Measurements from ENCODE around the gene CALML6.

The CALML6 gene

DNA sequence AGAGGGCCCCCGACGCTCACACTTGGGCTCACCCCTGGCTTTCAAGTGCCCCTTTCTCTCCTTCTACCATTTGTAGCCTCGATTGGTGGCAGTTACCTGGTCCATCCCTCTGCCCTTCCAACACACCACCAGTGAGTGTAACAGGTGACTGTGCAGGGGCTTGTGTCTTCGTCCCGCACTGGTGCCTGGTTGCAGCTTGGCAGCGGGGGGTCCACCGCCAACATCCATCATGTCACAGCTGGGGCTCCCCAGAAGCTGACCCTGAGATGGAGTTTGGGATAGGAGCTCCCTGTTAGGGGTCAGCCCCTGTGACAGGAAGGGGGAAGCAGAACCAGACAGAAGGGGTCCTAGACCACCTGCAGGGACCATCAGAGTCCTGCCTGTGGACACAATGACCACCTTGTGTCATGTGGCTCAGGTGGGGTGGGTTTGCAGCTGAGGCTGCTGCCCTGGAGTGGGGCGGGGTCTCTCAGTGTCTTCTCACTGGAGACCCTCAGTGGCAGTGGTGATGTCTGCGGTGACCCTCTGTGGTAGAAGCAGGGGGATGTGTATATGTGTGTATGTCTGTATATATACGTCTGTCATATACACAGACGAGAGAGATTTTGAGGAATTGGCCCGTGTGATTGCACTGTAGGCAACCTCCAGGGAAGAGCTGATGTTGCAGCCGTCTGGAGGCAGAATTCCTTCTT is 3.6 kb upstream of the CALML6 start:
- no peak for DNase-seq (ENCODE audit: low spot score)

DNA sequence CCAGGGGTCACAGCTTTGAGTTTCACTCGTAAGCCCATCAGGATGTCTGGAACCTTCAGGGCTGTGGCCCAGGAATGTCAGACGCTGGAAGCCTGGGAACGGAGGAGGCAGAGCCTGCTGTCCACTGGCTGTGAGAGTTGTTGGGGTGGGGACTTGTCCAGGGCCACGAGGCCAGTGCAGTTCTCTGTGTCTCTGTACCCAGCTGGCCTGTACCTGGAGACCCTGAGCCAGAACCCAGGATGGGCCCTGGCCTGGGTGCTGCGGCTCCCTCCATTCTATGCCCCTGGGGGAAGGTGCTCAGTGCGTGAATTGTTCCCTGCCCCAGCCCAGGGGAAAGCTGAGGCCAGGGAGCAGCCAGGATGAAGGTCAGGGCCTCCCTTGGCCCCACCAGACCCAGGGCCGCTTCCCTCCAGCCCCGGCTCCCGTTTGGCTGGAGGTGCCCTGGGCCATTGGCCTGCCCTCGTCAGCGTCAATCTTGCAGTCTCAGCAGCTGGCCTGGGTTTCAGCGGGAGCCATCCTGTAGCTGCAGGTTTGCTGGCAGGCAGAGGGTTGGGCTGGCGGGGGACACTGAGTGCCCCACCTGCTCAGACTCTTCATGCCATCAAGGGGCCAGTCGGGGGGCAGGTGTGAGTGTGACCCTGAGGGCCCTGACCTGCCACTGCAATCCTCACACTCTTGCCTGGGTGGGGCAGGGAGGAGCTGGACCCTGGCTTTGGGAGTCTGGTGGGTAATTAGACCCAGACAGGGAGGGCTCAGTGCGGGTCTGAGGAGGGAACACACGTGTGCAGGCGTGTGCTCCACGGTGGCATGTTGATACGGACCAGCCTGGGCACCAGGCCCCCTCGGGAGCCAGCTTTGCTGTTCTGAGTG is 724 bp upstream of the CALML6 start:
- no peak for DNase-seq (ENCODE audit: low spot score)

DNA sequence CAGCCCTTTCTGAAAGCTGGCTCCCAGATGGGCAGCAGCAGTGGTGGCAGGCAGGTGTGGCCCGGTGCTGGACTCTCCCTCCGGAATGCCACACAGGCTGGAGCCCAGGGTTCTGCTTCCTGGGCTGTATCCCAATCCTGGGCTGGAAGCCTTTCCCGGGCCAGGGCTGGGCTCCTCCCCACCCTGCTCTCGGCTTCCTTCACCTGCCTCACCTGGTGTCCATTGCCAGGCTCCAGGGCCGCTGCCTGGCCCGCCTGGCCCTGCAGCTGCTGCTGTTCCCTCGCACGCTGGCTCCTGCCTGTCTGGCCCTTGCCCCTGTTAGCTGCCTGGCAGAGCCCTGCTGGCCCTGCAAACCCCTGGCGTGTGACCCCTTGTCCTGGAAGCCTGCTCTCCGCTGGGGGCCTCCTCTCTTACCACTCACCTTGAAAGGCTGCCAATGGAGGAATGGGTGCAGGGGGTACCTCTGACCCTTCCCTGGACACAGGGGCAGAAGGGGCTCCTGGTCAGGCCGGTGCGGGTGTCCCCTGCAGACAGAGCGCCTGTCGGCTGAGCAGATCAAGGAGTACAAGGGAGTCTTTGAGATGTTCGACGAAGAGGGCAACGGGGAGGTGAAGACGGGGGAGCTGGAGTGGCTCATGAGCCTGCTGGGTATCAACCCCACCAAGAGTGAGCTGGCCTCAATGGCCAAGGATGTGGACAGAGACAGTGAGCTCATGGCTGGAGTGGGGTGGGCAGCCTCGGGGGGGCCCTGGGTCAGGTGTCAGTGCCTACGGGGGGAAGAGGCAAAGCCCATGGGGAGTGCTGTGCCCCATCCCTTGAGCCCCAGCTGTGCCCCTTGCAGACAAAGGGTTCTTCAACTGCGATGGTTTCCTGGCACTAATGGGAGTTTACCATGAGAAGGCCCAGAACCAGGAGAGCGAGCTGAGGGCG is 1.1 kb downstream of the CALML6 start:
- no peak for DNase-seq (ENCODE audit: low spot score)

DNA sequence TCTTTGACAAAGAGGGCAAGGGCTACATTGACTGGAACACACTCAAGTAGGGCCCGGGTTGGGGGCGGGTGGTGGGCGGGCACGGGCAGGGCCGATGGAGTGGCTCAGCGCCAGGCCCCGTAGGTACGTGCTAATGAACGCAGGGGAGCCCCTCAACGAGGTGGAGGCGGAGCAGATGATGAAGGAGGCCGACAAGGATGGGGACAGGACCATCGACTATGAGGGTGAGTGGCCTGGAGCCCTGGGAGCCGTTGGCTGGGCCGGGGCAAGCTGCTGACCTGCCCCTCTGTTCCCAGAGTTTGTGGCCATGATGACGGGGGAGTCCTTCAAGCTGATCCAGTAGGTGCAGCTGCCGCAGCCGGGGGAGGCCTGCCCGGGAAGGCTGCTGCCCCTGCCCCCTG is 1.8 kb downstream of the CALML6 start:
- no peak for DNase-seq (ENCODE audit: low spot score)

DNA sequence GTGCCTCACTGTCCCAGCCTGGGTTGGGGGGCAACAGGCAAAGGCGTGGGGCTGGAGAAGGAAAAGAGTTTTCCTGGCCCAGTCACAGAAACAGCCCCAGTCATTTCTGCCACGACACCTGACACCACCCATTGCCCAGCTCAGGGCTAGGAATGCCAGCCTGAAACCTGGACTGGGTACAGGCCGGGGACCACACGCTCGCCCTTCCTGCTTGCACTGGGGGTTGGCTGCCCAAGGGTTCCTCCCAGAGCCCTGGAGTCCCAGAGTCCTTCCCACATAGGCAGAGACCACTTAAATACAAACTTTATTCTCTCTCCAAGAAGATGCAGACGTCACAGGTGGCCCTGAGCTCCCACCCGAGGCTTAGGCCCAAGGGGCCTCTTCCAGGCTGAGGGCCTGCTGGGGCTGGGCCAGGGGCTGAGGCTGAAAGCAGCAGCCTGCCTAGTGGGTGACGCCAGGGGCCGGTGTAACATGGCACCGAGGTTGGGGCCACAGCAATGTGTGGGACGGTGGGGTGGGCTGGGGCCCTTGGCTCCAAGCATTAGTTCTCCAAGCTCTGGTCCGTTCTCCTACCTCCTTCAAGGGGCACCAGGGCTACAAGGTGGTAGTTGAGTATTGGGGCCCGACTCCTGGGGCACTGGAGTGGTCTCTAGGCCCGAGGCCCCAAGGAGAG is 2.4 kb downstream of the CALML6 start:
- no peak for DNase-seq (ENCODE audit: low spot score)

DNA sequence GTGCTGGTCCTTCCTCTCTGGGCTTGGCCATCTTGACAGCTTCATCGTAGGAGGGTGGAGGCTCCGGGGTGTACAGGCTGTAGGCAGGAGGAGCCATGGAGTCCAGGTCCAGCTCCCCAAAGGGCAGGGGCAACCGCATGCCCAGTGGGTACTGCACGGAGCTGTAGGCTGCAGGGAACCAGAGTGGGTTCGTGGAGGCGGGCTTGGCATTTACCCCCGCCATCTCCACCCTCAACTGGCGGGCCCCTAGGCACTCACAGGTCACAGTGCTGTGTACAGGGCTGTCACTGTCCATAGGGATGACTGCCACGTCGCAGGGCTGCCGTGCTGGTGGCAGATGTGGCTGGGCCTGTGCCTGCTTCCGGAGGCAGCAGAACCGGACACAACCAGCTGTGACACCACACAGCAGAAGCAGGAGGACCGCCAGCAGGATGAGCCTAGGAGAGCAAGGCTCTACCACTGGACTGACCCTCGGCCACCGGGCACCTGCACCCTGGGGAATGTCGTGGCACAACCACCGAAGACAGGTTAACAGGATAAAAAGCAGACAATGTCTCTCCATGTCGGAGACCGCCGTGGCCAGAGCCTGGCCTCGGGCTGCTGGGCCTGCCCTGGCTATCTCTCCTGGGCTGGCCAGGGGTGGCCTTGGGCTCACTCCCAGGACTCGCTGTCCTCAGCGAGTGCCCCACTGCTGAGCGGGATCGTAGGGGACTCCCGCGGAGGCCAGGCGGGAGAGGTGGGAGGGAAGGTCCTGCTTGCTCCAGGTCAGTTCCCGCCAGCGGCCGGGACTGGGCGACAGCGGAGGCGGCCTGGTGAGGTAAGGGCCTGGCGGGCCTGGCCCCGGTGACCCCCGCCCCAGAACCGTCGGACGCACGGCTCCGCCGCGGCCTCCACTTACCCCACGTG is 3.2 kb downstream of the CALML6 start:
- no peak for DNase-seq (ENCODE audit: low spot score)

DNA sequence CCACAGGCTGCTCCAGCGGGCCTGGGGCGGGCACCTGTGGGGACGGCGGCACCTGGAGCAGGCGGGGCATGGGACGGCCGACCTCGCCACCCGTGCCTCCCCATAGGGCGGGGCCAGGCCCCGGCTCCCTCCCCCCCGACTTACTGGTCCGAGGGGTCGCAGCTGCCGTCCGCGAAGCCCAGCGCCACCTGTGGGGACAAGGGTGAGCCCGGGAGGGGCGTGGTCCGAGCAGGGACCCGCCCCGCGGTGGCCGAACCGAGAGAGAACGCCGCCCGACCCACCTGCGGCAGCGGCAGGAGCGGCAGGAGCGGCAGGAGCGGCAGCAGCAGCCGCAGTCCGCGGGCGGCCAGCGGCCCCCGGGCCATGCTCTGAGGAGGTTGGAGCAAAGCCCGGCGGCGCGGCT is 3.8 kb downstream of the CALML6 start, which contains the start of gene TMEM52:
TMEM52 (minus strand) TSS at position 379 of the 403 bp plus-strand sequence; CDS start at position 365, 14 bp downstream.
- no peak for DNase-seq (ENCODE audit: low spot score)

DNA sequence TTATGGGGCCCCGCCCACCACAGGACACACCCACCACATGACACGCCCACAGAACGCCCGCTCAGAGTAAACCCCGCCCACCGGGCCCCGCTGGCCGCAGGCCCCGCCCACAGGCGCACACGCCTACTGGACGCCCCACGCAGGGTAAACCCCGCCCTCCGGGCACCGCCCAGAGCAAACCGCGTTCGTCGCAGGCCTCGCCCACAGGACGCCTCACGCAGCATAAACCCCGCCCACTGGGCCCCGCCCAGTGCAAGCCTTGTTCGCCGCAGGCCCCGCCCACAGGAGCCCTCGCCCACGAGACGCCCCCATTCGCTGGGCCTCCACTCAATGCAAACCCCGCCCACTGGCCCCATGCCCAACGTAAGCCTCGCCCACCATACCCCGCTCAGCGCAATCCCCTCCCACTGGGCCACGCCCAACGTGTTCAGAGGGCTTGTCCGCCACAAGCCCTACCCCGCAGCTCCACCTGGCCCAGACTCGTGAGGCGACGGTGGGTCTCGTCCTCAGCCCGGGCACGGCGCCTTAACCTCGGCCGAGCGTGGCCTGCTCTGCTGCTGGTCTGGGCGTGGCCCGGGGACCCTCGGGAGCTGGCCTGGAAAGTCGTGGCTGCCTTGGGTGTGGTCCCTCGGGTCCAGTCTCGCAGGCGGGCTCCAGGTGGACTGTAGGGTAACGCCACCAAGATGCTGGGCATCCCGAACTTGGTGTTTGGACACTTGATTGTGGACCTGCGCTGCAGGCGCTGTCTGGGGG is 4.4 kb downstream of the CALML6 start:
- DNase-seq (ENCODE audit: low spot score) = peak; percentile 99

DNA sequence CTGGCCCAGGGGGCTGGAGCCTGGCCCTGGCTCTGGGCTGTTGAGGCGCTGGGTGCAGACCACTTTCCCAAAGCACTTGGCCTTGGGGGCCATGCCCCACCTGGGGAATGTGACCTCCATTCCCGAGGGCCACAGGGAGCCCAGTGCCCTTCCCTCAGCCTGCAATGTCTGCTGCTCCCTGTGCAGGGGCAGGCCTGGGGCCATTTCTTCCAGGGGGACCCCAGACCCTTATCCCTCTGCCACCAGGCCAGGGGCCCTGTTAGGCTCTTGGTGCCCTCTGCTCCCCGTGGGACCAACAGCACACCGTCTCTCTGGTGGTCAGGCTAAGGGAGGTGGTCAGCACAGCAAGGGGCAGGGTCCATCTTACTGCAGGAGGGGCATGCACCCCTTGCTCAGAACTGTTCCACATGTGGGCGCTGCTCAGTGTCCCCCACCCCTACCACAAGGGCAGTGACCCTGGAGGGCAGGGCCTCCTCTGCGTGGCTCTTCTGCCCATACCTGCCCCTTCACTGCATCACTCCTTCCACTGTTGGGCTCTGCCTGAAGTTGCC is 5.1 kb downstream of the CALML6 start:
- DNase-seq (ENCODE audit: low spot score) = no peak

DNA sequence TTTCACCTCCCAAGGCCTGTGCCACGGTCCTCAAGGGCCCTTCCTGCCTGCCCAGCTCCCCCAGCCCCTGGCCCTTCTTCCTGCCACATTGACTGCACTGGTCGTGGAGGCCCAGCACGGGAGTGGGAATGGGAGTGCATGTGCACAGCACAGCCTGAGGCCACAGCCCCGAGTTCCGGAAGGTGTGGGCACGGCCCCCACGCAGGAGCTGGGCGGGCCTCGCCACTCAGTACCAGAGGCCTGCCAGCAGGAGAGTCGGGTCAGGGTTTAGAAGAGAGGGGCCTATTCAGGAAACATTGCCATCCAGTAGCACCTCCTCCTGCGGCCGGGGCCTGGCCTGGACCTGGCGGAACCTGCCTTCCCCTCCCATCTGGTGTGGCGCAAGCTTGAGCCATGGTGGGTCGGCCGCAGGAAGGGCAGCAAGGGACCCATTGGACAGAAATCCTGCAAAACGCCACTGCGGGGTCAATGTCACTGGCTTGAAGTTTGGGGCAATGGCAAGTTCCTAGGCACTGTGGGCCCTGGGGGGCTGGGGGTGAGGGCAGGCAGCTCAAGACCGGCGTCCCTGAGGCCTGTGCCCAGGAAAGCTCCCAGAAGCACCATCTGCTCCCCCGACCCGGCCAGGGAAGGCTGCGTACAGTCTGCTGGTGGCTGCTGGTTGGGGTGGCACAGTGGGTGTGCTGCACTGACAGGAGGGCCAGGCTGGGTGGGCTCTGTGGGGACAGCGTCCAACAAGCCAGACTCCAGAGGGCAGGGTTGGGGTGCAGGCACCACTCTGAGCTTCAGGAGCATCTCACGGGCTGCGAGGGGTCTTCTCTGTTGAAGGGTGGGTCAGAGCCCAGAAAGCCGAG is 5.8 kb downstream of the CALML6 start:
- no peak for DNase-seq (ENCODE audit: low spot score)

DNA sequence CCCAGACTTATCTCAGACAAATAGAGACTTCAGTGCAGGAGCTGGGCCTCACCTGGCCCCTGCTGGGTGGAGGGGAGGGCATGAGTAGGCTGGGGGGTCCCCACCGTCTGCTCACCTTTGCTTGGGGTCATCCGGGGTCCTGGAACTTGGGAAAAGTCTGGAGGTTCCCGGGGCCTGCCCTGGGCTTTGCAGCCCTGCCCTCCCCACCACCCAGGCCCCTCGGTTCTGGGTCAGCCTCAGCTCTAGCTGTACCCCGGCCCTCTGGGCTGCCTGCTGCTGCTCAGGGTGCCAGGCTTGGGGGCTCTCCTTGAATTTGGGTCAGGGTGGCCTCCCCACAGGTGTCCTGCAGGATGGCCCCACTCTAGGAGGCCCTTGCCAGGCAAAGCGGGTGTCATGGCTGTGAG is 6.4 kb downstream of the CALML6 start:
- DNase-seq (ENCODE audit: low spot score) = no peak

DNA sequence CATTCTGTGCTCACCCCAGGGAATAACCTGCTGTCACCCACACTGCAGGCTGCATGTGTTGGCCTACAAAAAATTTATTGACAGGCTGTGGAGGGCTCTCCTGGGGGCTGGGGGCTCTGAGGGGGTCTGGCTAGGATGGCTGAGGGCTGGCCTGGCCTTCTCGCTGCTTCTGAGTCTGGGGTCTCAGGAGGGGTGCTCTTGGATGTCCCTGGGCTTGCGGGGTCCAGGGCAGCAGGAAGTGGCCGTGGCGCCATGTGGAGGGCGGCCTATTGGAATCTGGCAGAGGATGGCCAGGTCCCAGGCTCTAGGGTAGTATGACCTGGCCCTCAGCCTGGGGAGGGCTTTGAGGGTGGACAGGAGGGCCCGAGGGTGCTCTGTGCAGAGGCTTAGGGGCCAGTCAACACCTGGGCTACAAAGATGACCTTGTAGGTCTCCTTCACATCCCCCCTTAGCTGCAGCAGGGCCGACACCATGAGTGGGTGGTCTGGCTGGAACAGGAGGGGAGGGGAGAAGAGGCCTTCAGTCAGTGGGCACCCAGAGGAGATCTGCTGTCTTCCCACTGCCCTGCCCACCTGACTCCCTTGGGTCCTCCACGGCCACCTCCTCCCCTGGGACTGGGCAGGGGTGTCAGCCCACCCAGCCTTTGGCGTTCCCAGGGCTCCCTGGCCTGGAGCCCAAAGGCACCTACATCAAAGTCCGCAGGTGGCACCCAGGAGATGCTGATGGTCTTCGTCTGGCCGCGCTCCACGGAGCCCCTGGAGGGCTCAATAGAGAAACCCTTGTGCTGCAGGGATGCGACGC is 7.0 kb downstream of the CALML6 start:
- DNase-seq (ENCODE audit: low spot score) = no peak

DNA sequence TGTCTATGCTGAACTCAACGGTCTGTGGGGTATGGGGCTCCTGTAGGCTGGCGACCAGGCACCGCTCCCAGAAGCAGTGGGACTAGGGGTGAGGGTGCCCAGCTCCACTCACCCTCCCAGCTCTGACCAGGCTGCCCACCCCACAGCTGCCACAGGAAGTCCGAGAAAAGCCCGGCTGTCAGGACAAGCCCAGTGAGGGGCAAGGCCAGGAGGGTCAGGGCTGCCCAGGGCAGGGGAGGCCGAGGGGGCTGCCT is 7.6 kb downstream of the CALML6 start:
- DNase-seq (ENCODE audit: low spot score) = no peak

DNA sequence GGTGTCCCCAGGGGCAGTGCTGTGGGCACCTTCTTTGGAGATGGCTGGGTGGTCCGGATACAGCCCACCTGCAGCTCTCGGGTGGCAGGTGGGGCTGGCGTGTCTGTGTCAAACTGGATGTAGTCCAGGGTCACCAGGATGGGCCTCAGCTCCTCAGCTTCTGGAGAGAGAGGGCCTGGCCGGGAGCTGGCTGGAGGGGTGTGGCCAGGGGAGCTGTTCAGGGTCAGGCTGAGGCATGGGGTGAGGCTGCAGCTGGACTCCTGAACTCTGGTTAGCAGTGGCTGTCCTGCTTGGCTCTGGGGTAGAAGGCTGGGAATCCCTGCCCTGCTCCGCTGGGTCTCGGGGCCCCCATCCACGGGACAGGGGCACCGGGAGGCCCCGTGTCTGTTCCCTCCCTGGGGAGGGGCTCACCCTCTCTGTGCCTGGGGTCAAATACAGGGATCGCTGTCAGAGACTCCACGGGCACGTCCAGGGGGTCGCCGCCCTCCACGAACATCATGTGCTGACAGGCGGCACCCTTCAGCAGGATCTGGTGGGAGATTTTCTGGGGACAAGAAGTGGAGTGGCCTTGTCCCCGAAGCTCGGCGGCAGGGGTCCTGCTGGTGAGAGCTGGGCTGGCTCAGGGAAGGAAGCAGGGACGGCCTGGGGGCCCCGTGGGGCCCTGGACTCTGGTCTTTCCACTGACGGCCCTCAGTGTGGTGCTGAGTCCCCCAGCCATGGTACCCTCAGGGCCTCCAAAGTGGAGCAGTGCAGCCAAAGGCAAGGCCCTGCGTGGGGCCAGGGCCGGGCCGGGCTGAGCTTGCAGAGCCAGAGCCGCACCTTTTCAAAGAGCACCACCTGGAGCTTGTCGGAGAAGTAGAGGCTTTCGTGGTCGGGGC is 8.1 kb downstream of the CALML6 start:
- no peak for DNase-seq (ENCODE audit: low spot score)

DNA sequence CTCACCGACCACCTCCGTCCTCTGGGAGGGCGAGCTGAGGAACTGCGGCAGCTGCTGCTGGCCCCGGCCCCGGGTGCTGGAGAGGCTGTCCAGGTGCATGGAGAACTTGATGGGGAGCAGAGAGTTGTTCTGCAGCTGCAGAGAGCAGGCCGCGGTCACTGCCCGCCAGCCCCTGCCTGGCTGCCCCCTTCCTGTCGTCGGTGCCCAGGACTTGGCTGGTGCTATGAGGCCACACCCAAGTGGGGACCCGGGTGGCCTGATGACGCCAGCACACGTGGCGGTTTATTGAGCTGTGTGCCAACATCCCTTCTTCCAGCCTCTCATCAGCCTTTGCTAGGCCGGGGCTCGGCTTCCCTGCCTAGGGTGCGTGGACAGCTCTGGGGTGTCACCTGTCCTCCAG is 9.3 kb downstream of the CALML6 start:
- no peak for DNase-seq (ENCODE audit: low spot score)

DNA sequence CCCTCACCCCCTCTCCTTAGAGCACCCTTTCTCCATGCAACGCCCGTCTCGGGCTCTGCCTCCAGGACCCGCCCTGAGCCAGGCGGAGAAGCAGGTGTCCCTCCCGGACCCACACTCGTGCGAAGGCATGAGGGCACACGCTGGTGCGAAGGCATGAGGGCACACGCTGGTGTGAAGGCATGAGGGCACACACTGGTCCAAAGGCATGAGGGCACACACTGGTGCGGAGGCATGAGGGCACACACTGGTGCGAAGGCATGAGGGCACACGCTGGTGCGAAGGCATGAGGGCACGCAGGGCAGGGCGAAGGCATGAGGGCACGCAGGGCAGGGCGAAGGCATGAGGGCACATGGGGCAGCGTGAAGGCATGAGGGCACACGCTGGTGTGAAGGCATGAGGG is 9.8 kb downstream of the CALML6 start:
- no peak for DNase-seq (ENCODE audit: low spot score)

Measured in CD4-positive, alpha-beta T cell treated with Interleukin-15 for 4 hours (primary cell).